Endothelial cell (in vitro differentiated cells): Measurements from ENCODE around the gene TGFB3. TPM values are rescaled to one million over a fixed set of nuclear protein-coding genes. Genes with fewer than 3 reads are reported as not detected.

Experiments used
- DNase-seq: peaks from one replicate; pipeline ENCODE4 v3.0.0; 2021; ENCODE audit warnings: low spot score
- H3K27ac Mint-ChIP-seq: one replicate; pipeline ENCODE4 v1.8.0; 2021; ENCODE audit warnings: mixed read lengths, inconsistent platforms; ENCODE audit not compliant: unreplicated experiment
- H3K27me3 Mint-ChIP-seq: one replicate; pipeline ENCODE4 v1.8.0; 2021; ENCODE audit warnings: mild to moderate bottlenecking, moderate library complexity, mixed read lengths, inconsistent platforms; ENCODE audit not compliant: unreplicated experiment
- H3K36me3 Mint-ChIP-seq: one replicate; pipeline ENCODE4 v1.8.0; 2021; ENCODE audit warnings: mild to moderate bottlenecking, low read depth, mixed read lengths, inconsistent platforms; ENCODE audit not compliant: unreplicated experiment
- H3K4me1 Mint-ChIP-seq: one replicate; pipeline ENCODE4 v1.8.0; 2021; ENCODE audit warnings: mild to moderate bottlenecking, mixed read lengths, inconsistent platforms; ENCODE audit not compliant: unreplicated experiment
- H3K4me3 Mint-ChIP-seq: one replicate; pipeline ENCODE4 v1.8.0; 2021; ENCODE audit warnings: mild to moderate bottlenecking, mixed read lengths, inconsistent platforms; ENCODE audit not compliant: unreplicated experiment
- H3K9me3 Mint-ChIP-seq: one replicate; pipeline ENCODE4 v1.8.0; 2021; ENCODE audit warnings: mixed read lengths, inconsistent platforms; ENCODE audit not compliant: unreplicated experiment
- total RNA-seq: library from RNA; stranded (reverse); fragmentation: NEBNext Ultra II Directional; extraction: Animal tissue kit (Norgen Biotek cat#: 25700); gene quantifications from one replicate; pipeline ENCODE4 v1.2.1, GENCODE V29; 2021; ENCODE audit not compliant: unreplicated experiment
- TF ChIP-seq, protein P1 (sequence below): fragments of 200-600 bp; sonication (generic); IDR thresholded peaks from one replicate; pipeline ENCODE4 v1.5.0; 2021; ENCODE audit warnings: antibody characterized with exemption; ENCODE audit not compliant: unreplicated experiment

The TGFB3 gene
- total RNA-seq, 1 donor from 2014 or later, result 1.5 TPM

DNA sequence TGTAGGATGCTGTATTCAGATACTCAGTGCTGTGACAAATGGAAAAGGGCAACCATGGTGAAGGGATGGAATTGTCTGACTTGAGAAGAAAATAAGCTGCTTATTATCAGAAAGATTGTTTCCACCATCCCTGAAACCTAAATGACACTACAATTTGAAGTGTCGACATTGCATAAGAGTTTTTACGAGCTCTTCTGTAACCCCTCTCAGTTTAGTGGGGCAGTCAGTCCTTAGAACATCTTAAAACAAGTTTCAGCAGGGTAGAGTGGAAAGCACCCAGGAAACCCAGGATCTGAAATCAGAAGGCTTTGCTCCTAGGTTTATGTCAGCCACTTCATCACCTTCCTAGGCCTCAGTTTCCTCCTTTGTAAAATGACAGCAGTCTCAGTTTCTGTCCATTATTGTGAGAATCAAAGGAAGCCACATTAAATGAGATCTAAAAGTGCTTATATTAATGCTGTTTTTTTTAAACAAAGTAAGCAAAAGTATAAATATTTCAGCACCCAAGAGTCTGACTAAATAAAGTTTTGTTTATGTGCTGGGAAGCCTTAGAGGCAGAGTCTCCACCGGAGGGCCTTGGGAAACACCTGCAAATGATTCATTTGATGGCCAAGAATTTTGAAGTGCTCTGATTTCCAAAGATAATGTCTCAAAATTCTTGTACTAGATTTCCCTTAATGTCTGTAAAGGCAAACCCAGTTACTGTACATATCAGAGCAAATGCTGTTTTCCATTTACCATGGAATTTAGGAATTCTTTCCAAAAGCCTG is 5.6 kb upstream of the TGFB3 start:
- Mint-ChIP-seq H3K9me3 (no peaks in the 10 kb centered on the region), H3K4me1 (peaks cover 10% of the 10 kb centered on the region), H3K27me3 (peaks cover 10% of the 10 kb centered on the region), H3K36me3 (no peaks in the 10 kb centered on the region), H3K4me3 (no peak overlapping the region), H3K27ac (no peak overlapping the region)
- DNase-seq, result no peak
- TF ChIP-seq, protein P1, sequence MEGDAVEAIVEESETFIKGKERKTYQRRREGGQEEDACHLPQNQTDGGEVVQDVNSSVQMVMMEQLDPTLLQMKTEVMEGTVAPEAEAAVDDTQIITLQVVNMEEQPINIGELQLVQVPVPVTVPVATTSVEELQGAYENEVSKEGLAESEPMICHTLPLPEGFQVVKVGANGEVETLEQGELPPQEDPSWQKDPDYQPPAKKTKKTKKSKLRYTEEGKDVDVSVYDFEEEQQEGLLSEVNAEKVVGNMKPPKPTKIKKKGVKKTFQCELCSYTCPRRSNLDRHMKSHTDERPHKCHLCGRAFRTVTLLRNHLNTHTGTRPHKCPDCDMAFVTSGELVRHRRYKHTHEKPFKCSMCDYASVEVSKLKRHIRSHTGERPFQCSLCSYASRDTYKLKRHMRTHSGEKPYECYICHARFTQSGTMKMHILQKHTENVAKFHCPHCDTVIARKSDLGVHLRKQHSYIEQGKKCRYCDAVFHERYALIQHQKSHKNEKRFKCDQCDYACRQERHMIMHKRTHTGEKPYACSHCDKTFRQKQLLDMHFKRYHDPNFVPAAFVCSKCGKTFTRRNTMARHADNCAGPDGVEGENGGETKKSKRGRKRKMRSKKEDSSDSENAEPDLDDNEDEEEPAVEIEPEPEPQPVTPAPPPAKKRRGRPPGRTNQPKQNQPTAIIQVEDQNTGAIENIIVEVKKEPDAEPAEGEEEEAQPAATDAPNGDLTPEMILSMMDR, result no peak

DNA sequence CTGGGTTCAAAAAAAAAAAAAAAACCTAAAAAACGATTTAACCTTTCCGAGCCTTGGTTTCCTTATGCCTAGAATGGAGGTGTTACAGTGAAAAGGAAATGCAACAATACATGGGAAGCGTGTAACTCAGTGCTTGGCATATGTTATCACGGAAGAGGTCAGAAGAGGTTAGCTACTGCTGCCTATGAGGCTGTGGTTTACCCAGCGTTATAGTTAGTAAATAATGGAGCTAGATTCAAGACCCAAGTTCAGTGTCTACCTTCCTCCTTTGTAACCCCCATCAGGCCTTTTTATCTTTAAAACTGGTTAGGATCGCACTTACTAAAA is 4.6 kb upstream of the TGFB3 start:
- Mint-ChIP-seq H3K4me1 (peaks cover 15% of the 10 kb centered on the region), H3K36me3 (no peaks in the 10 kb centered on the region), H3K4me3 (peak overlapping the region; percentile 96), H3K27me3 (peaks cover 10% of the 10 kb centered on the region), H3K27ac (peak overlapping the region; percentile 91), H3K9me3 (no peaks in the 10 kb centered on the region)
- no peak for DNase-seq
- TF ChIP-seq, protein P1, result no peak

DNA sequence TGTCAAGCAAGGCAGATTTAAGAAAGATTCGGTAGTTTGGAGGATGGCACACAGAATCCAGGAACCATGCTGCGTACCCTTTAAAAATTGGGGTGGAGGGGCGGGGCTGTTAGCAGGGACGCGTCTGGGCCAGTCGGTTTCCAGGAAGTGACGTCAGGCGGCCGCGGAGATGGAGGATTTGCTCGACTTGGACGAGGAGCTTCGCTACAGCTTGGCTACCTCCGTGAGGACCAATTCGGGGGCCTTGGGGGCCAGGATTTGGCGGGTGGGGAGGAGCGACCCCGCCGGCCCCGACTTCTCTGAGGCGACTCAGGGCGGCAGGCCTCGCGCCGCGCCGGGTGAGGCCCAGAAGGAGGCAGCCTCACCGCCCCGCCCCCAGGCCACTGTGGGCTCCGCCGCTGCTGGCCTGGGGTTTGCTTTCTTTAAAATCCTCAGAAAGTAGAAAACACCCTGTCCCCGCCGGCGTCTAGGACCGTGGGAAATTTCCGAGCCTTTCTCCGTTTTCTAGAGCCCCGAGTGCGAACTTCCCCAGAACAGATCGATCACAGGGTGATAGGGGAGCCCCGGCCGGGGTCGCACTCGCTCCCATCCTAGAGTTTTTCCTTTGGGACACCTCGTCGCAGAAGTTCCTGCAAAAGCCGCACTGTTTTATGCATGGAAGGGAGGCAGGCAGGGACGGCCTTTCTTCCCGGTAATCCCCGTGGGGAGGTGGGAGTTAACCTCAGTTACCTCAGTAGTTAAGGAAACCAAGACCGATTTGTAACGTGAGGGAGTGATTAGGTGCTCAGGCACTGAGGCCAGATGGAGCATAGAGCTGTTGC is 4.0 kb upstream of the TGFB3 start, which contains the start of gene IFT43:
Gene IFT43 (plus strand): TSS at position 146 of the 821 bp plus-strand sequence. CDS start 24 bp downstream, at position 170.
- Mint-ChIP-seq H3K27me3 (peaks cover 10% of the 10 kb centered on the region), H3K9me3 (no peaks in the 10 kb centered on the region), H3K27ac (peak within 1 kb of the TSS; percentile 91), H3K4me3 (peak within 1 kb of the TSS; percentile 96), H3K36me3 (no peaks in the 10 kb centered on the region), H3K4me1 (peaks cover 18% of the 10 kb centered on the region)
- TF ChIP-seq, protein P1, result no peak
- DNase-seq, result peak; percentile 66

DNA sequence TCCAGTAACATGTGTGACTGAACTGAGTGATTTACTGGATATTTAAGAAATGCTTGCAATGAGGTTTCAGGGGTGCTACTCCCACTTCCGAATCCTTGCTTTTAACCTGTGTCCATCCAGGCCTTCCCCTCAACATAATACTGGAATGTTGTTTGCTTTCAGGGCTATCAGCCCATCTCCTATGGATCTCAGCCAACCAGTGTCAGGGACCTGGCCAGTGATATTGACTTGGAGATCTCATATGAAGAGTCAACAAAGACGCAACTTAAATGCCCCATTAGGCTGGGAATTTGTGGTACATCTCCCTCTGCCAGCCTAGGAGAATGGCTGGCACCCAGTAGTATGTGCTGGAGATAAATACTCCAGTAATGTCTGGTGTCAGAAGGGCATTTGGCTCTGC is 2.9 kb upstream of the TGFB3 start:
- H3K9me3 Mint-ChIP-seq, result no peaks in the 10 kb centered on the region
- no peak for DNase-seq
- peaks cover 21% of the 10 kb centered on the region for H3K4me1 Mint-ChIP-seq
- H3K27ac Mint-ChIP-seq, result no peak overlapping the region
- H3K36me3 Mint-ChIP-seq, result no peaks in the 10 kb centered on the region
- H3K27me3 Mint-ChIP-seq, result peaks cover 10% of the 10 kb centered on the region
- TF ChIP-seq, protein P1, result no peak
- H3K4me3 Mint-ChIP-seq, result no peak overlapping the region

DNA sequence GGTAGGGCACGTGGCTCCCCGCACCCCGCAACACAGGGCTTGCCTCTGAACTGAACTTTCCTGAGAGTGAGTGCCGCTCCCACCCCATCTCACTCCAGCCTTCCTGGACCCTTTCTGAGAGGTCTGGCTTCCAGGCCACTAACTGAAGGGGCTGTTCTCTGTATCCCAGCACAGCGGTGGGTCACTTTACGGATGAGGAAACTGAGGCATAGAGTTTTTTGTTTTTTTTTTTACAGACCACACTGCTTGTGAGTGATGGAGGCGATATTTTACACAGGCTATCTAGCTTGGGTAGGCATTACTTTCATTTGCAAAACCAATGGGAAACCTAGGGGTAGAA is 1.2 kb upstream of the TGFB3 start:
- Mint-ChIP-seq H3K9me3 (no peaks in the 10 kb centered on the region), H3K27ac (no peak overlapping the region), H3K4me1 (peaks cover 22% of the 10 kb centered on the region), H3K4me3 (peak overlapping the region; percentile 86), H3K36me3 (no peaks in the 10 kb centered on the region), H3K27me3 (peaks cover 11% of the 10 kb centered on the region)
- TF ChIP-seq, protein P1, result no peak
- DNase-seq, result no peak
